C1 segment of cervical spinal cord (tissue), 14 donors: Measurements from ENCODE around the gene LYRM2.

Source experiments
- DNase-seq, 14 donors: peaks; one replicate each; lab custom pipeline; 2025; lab: John Stamatoyannopoulos, UW

Gene LYRM2

GRCh38 chr6:89596056-89596455 lies 42.5 kb downstream of the LYRM2 start:
- DNase-seq = no peak

GRCh38 chr6:89591745-89592144 lies 46.8 kb downstream of the LYRM2 start:
- no peak for DNase-seq

- no peak for DNase-seq
Observed at GRCh38 chr6:89590133-89590532, 48.4 kb downstream of the LYRM2 start.

- no peak for DNase-seq
Observed at GRCh38 chr6:89589297-89590025, 49.1 kb downstream of the LYRM2 start.

- no peak for DNase-seq
Observed at GRCh38 chr6:89585154-89585553, 53.4 kb downstream of the LYRM2 start.

GRCh38 chr6:89584539-89584938 lies 54.0 kb downstream of the LYRM2 start:
- DNase-seq = no peak

- DNase-seq = no peak
Observed at GRCh38 chr6:89583559-89583958, 55.0 kb downstream of the LYRM2 start.

GRCh38 chr6:89582669-89583325 lies 55.8 kb downstream of the LYRM2 start:
- no peak for DNase-seq

GRCh38 chr6:89581689-89582088 lies 56.9 kb downstream of the LYRM2 start:
- no peak for DNase-seq

- DNase-seq = no peak
Observed at GRCh38 chr6:89580997-89581666, 57.4 kb downstream of the LYRM2 start.

- no peak for DNase-seq
Observed at GRCh38 chr6:89575562-89575960, 63.0 kb downstream of the LYRM2 start.

GRCh38 chr6:89574910-89575561 lies 63.5 kb downstream of the LYRM2 start:
- no peak for DNase-seq

- peak in 1 of 14 donors; percentile 14 for DNase-seq
Observed at GRCh38 chr6:89567630-89568390, 70.7 kb downstream of the LYRM2 start.

- peak in 6 of 14 donors; percentile 2 to 73 (median 26) for DNase-seq
Observed at GRCh38 chr6:89566930-89567629, 71.5 kb downstream of the LYRM2 start.

- DNase-seq = peak in 4 of 14 donors; percentile 4 to 96 (median 22)
Observed at GRCh38 chr6:89566008-89566800, 72.3 kb downstream of the LYRM2 start.

- peak in 1 of 14 donors; percentile 62 for DNase-seq
Observed at GRCh38 chr6:89564752-89565427, 73.7 kb downstream of the LYRM2 start.

- peak in 1 of 14 donors; percentile 60 for DNase-seq
Observed at GRCh38 chr6:89563866-89564265, 74.7 kb downstream of the LYRM2 start.

GRCh38 chr6:89562093-89562973 lies 76.2 kb downstream of the LYRM2 start:
- peak in 10 of 14 donors; percentile 10 to 82 (median 48) for DNase-seq
